IMR-90 (cell line): ENCODE results near the gene PRR32. TPM values are rescaled to one million over a fixed set of nuclear protein-coding genes. Genes with fewer than 3 reads are reported as not detected.

Experiments used
- ATAC-seq: fragments of 200-7000 bp; cut with Tn5 transposase; 2 replicates; pipeline ENCODE4 v1.9.1; 2020; ENCODE audit warnings: low read depth, mild to moderate bottlenecking, moderate library complexity
- BruUV-seq: library from RNA; stranded (reverse); fragments of 400-500 nt; replicated peaks from 2 replicates; lab custom pipeline; 2021; lab: Mats Ljungman, UMichigan
- CTCF ChIA-PET: fragments of 300-600 bp; formaldehyde crosslinking; extraction: SDS; loops from one replicate; lab custom pipeline; 2021; ENCODE audit warnings: antibody characterized with exemption; lab: Yijun Ruan, JAX
- POLR2A ChIA-PET: fragments of 300-600 bp; sonication (Branson Sonifier 250); formaldehyde crosslinking; loops from one replicate; lab custom pipeline; 2022; ENCODE audit warnings: antibody characterized with exemption; ENCODE audit not compliant: unreplicated experiment; lab: Charles Lee
- DNase-seq: peaks from one replicate; pipeline ENCODE4 v3.0.0; 2013
- H2AFZ ChIP-seq: replicated peaks from 2 replicates; pipeline ENCODE3; 2013; ENCODE audit warnings: low read length, mild to moderate bottlenecking; ENCODE audit not compliant: poor library complexity
- H2AK5ac ChIP-seq: 2 replicates; pipeline ENCODE4 v1.6.1; 2013; ENCODE audit warnings: low read depth, low read length, inconsistent platforms
- H2AK9ac ChIP-seq: replicated peaks from 2 replicates; pipeline ENCODE3; 2013; ENCODE audit warnings: mild to moderate bottlenecking, low read depth, low read length, moderate library complexity; ENCODE audit not compliant: poor library complexity
- H2BK120ac ChIP-seq: 2 replicates; pipeline ENCODE4 v1.6.1; 2013; ENCODE audit warnings: low read depth, low read length, inconsistent platforms
- H2BK15ac ChIP-seq: 3 replicates; pipeline ENCODE4 v1.6.1; 2013; ENCODE audit warnings: low read depth, low read length, inconsistent platforms
- H2BK20ac ChIP-seq: 2 replicates; pipeline ENCODE4 v1.6.1; 2013; ENCODE audit warnings: low read depth, mild to moderate bottlenecking, inconsistent platforms, low read length, moderate library complexity
- H2BK5ac ChIP-seq: 2 replicates; pipeline ENCODE4 v1.6.1; 2013; ENCODE audit warnings: mild to moderate bottlenecking, low read depth, low read length, inconsistent platforms; ENCODE audit not compliant: poor library complexity, severe bottlenecking
- H3K14ac ChIP-seq: replicated peaks from 2 replicates; pipeline ENCODE4 v1.6.1; 2013; ENCODE audit warnings: low read depth, low read length, inconsistent platforms
- H3K18ac ChIP-seq: 2 replicates; pipeline ENCODE4 v1.6.1; 2013; ENCODE audit warnings: low read depth, low read length, control low read depth
- H3K23ac ChIP-seq: 2 replicates; pipeline ENCODE4 v1.6.1; 2013; ENCODE audit warnings: low read depth, low read length, inconsistent platforms
- H3K27ac ChIP-seq: 2 replicates; pipeline ENCODE4 v1.5.1; 2013; ENCODE audit warnings: mild to moderate bottlenecking, control low read depth, low read length; ENCODE audit not compliant: insufficient read depth
- H3K27me3 ChIP-seq: 2 replicates; pipeline ENCODE4 v1.6.1; 2013; ENCODE audit warnings: low read length; ENCODE audit not compliant: control insufficient read depth, insufficient read depth
- H3K36me3 ChIP-seq: 2 replicates; pipeline ENCODE4 v1.6.1; 2013; ENCODE audit warnings: low read length, mixed read lengths; ENCODE audit not compliant: control insufficient read depth, insufficient read depth
- H3K4ac ChIP-seq: 2 replicates; pipeline ENCODE4 v1.6.1; 2013; ENCODE audit warnings: low read depth, low read length, inconsistent platforms
- H3K4me1 ChIP-seq: 2 replicates; pipeline ENCODE4 v1.6.1; 2013; ENCODE audit warnings: low read length, mixed read lengths; ENCODE audit not compliant: control insufficient read depth, insufficient read depth
- H3K4me2 ChIP-seq: 2 replicates; pipeline ENCODE4 v1.6.1; 2013; ENCODE audit warnings: low read depth, mild to moderate bottlenecking, control low read depth, low read length, moderate library complexity
- H3K4me3 ChIP-seq: 2 replicates; pipeline ENCODE4 v1.5.1; 2013; ENCODE audit warnings: low read depth, mild to moderate bottlenecking, control low read depth, low read length, moderate library complexity; ENCODE audit not compliant: insufficient read depth
- H3K56ac ChIP-seq: 2 replicates; pipeline ENCODE4 v1.6.1; 2013; ENCODE audit warnings: low read length, inconsistent platforms; ENCODE audit not compliant: insufficient read depth; ENCODE audit errors: extremely low read depth
- H3K79me1 ChIP-seq, 2 experiments: 2 replicates each; pipeline ENCODE4 v1.6.1; 2013; ENCODE audit warnings: low read length in 2 of 2, inconsistent platforms in 1 of 2, low read depth in 1 of 2
- H3K9ac ChIP-seq: 2 replicates; pipeline ENCODE4 v1.6.1; 2013; ENCODE audit warnings: low read depth, low read length, control low read depth
- H3K9me1 ChIP-seq: 2 replicates; pipeline ENCODE4 v1.6.1; 2013; ENCODE audit warnings: low read length, inconsistent platforms; ENCODE audit not compliant: insufficient read depth
- H3K9me3 ChIP-seq: 2 replicates; pipeline ENCODE4 v1.6.1; 2013; ENCODE audit warnings: low read length; ENCODE audit not compliant: control insufficient read depth, insufficient read depth
- H4K20me1 ChIP-seq: 2 replicates; pipeline ENCODE4 v1.6.1; 2013; ENCODE audit warnings: low read length, inconsistent platforms; ENCODE audit not compliant: insufficient read depth
- H4K5ac ChIP-seq: 2 replicates; pipeline ENCODE4 v1.6.1; 2013; ENCODE audit warnings: mild to moderate bottlenecking, low read depth, low read length, control low read depth
- H4K8ac ChIP-seq, 2 experiments: 2 replicates each; pipeline ENCODE4 v1.6.1; 2013; ENCODE audit warnings: low read depth in 2 of 2, low read length in 2 of 2, control low read depth in 1 of 2, inconsistent platforms in 1 of 2
- H4K91ac ChIP-seq: 2 replicates; pipeline ENCODE4 v1.6.1; 2013; ENCODE audit warnings: low read depth, low read length, inconsistent platforms; ENCODE audit not compliant: insufficient read depth
- WGBS, 2 experiments: methylation state at CpG; one replicate each; pipeline versions ENCODE4 v1.1.5 to v1.1.7; 2013; ENCODE audit warnings: missing lambda C conversion rate in 2 of 2; ENCODE audit not compliant: insufficient read length in 1 of 2; ENCODE audit errors: extremely low coverage in 2 of 2; 5-methylcytosine and 5-hydroxymethylcytosine counted together
- dilution Hi-C: fragments of 300-500 bp; cut with HindIII; formaldehyde crosslinking; loops from one replicate; pipeline ENCODE4 v1.14.3; 2018; ENCODE audit warnings: low sequenced_read_pairs; ENCODE audit not compliant: unreplicated experiment
- in situ Hi-C: fragments of 300-500 bp; cut with MboI; formaldehyde crosslinking; loops from 3 replicates; pipeline ENCODE4 v1.14.3; 2019; ENCODE audit warnings: low sequenced_read_pairs, inconsistent platforms, mixed read lengths
- intact Hi-C: fragments of 100-400 bp; cut with micrococcal nuclease; formaldehyde crosslinking; loops from 2 replicates; pipeline ENCODE4 v1.10.0; 2022
- polyA plus RNA-seq, 3 experiments: library from polyadenylated mRNA; depleted of rRNA; stranded (reverse); fragments of >200 nt; gene quantifications; 2 replicates each; pipeline ENCODE4 v1.2.3, GENCODE V29; 2012; ENCODE audit warnings: low replicate concordance in 1 of 3
- total RNA-seq: library from RNA; depleted of rRNA; stranded (reverse); fragments of >200 nt; gene quantifications from 2 replicates; pipeline ENCODE4 v1.2.3, GENCODE V29; 2012
- TF ChIP-seq, protein P1 (sequence below): fragments of 150-350 bp; IDR thresholded peaks from 2 replicates; pipeline ENCODE4 v1.6.1; 2016; ENCODE audit warnings: low read depth, mild to moderate bottlenecking, low read length, moderate library complexity, borderline replicate concordance

Gene PRR32
- total and polyA plus RNA-seq, 2 of the 4 experiments (the other 2 are of a cell fraction): not detected

DNA sequence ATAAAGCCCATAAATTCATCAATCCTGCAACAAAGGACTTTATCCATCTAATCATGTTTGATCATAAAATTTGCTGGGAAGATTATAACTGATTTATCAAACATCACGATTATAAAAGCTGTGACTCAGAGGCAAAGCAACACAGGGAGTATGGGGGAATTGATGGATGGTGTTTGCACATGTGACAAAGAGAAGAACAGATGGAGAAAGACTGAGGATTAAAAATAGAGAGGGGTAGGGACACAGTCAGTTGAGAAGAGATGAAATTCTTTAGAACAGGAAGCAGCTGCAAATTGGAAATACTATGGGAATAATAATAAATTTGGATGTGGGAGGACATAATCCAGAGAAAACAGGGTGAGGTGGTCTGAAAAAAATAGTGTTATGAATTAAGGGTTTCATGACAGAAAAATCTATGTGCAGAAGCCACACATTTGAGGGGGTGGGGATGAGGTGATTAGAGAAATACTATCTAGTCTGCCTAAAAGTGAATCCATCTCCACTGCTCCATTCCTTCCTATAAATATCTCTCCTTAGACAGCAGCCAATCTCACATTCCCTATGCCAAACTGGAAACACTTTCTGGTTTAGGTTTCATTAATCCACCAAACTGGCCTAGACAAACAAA, 6.2 kb downstream of the PRR32 start:
- Histone ChIP-seq H3K9me3 (no peaks in the 10 kb centered on the region), H3K9ac (no peak overlapping the region), H3K23ac (no peak overlapping the region), H2AK9ac (no peak overlapping the region), H3K18ac (no peak overlapping the region), H3K4me3 (no peak overlapping the region), H3K56ac (no peak overlapping the region), H3K79me1 (no peaks in the 10 kb centered on the region), H2BK20ac (no peak overlapping the region), H2AK5ac (no peak overlapping the region), H2AFZ (no peak overlapping the region), H2BK120ac (no peak overlapping the region), H3K4me1 (no peaks in the 10 kb centered on the region), H2BK15ac (no peak overlapping the region), H4K91ac (no peak overlapping the region), H3K14ac (no peak overlapping the region), H3K4ac (no peak overlapping the region), H3K9me1 (no peaks in the 10 kb centered on the region), H3K27me3 (no peaks in the 10 kb centered on the region), H4K20me1 (no peaks in the 10 kb centered on the region), H4K8ac (no peak overlapping the region), H2BK5ac (no peak overlapping the region), H4K5ac (no peak overlapping the region), H3K36me3 (no peaks in the 10 kb centered on the region), H3K27ac (no peak overlapping the region), H3K4me2 (no peak overlapping the region)
- POLR2A ChIA-PET: no interaction called here
- no TSS peak for BruUV-seq
- WGBS, 2 experiments: no CpG with 5 or more reads among the region's 1 CpG
- TF ChIP-seq, protein P1, sequence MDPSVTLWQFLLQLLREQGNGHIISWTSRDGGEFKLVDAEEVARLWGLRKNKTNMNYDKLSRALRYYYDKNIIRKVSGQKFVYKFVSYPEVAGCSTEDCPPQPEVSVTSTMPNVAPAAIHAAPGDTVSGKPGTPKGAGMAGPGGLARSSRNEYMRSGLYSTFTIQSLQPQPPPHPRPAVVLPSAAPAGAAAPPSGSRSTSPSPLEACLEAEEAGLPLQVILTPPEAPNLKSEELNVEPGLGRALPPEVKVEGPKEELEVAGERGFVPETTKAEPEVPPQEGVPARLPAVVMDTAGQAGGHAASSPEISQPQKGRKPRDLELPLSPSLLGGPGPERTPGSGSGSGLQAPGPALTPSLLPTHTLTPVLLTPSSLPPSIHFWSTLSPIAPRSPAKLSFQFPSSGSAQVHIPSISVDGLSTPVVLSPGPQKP: no peak
- dilution Hi-C loops (no loop called here), intact Hi-C loops (no loop called here), in situ Hi-C loops (no loop called here)
- DNase-seq (no peak), ATAC-seq (no peak)
- CTCF ChIA-PET: no interaction called here
